Measurements from ENCODE around the gene DLG2. TPM values are rescaled to one million over a fixed set of nuclear protein-coding genes. Genes with fewer than 3 reads are reported as not detected.
A peak's percentile ranks its signal among the peaks of the same experiment; 100 is the strongest.
"Not testable (repeated sequence)": the region's sequence is repeated elsewhere in the genome, so short reads cannot be mapped to it uniquely, and the experiment has no call there.

Gene DLG2
- total RNA-seq, 1 donor from 2014 or later = 0.17 TPM

- TF ChIP-seq CTCF (conservative IDR thresholded peaks at IDR 0.05; ENCODE audit: low read depth, low read length) = no peak
- no peak overlapping the region for H3K4me3 ChIP-seq (ENCODE audit: low read depth, low read length)
- DNase-seq (ENCODE audit: low read depth) = no peak
These were observed 2202.0 kb downstream of the DLG2 start for GRCh38 chr11:83425137-83425466.

GRCh38 chr11:83424376-83425136 is 2202.6 kb downstream of the DLG2 start:
- no peak for DNase-seq (ENCODE audit: low read depth)
- TF ChIP-seq CTCF (conservative IDR thresholded peaks at IDR 0.05; ENCODE audit: low read depth, low read length) = no peak
- H3K4me3 ChIP-seq (ENCODE audit: low read depth, low read length) = no peak overlapping the region

DNA sequence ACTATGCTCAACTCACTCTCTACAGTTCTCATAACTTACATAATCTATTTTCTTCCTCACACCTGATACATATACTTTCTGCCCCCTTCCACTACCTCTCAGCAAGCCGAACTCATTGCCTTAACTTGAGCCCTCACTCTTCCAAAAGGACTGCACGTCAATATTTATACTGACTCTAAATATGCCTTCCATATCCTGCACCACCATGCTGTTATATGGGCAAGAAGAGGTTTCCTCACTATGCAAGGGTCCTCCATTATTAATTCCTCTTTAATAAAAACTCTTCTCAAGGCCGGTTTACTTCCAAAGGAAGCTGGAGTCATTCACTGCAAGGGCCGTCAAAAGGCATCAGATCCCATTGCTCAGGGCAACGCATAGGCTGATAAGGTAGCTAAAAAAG is 2204.5 kb downstream of the DLG2 start:
- H3K4me3 ChIP-seq (ENCODE audit: low read depth, low read length); DNase-seq (ENCODE audit: low read depth): not testable (repeated sequence)

GRCh38 chr11:83410605-83411565 is 2216.3 kb downstream of the DLG2 start:
- no peak for DNase-seq (ENCODE audit: low read depth)
- peak; percentile 6 for TF ChIP-seq CTCF (conservative IDR thresholded peaks at IDR 0.05; ENCODE audit: low read depth, low read length)
- H3K4me3 ChIP-seq (ENCODE audit: low read depth, low read length) = no peak overlapping the region

- DNase-seq (ENCODE audit: low read depth) = no peak
- no peak for TF ChIP-seq CTCF (conservative IDR thresholded peaks at IDR 0.05; ENCODE audit: low read depth, low read length)
- H3K4me3 ChIP-seq (ENCODE audit: low read depth, low read length) = no peak overlapping the region
These were observed 2217.3 kb downstream of the DLG2 start for GRCh38 chr11:83409891-83410290.

- no peak for DNase-seq (ENCODE audit: low read depth)
- TF ChIP-seq CTCF (conservative IDR thresholded peaks at IDR 0.05; ENCODE audit: low read depth, low read length) = no peak
- no peak overlapping the region for H3K4me3 ChIP-seq (ENCODE audit: low read depth, low read length)
These were observed 2217.7 kb downstream of the DLG2 start for GRCh38 chr11:83409476-83409875.

- no peak for DNase-seq (ENCODE audit: low read depth)
- no peak for TF ChIP-seq CTCF (conservative IDR thresholded peaks at IDR 0.05; ENCODE audit: low read depth, low read length)
- no peak overlapping the region for H3K4me3 ChIP-seq (ENCODE audit: low read depth, low read length)
These were observed 2218.2 kb downstream of the DLG2 start for GRCh38 chr11:83408946-83409345.

Data from epithelial cell of proximal tubule (primary cell).